ENCODE results near the gene GPC6.
A peak's percentile ranks its signal among the peaks of the same experiment; 100 is the strongest.

GPC6 gene

GRCh38 chr13:93714171-93714570 lies 487.6 kb downstream of the GPC6 start:
- Histone ChIP-seq H2BK120ac (ENCODE audit: low read depth, low read length) (no peak overlapping the region), H2AK5ac (ENCODE audit: low read length, severe bottlenecking) (no peak overlapping the region), H3K4ac (ENCODE audit: low read depth in 1 of 2, low read length in 2 of 2) (no peak overlapping the region), H3K23ac (ENCODE audit: low read length in 2 of 2) (no peak overlapping the region), H3K27ac (ENCODE audit: low read length, poor library complexity, severe bottlenecking) (no peak overlapping the region), H3K79me1 (replicated peaks; ENCODE audit: low read length, poor library complexity, severe bottlenecking) (no peaks in the 10 kb centered on the region), H4K8ac (ENCODE audit: low read length) (no peak overlapping the region), H2BK12ac (ENCODE audit: low read length in 2 of 2) (no peak overlapping the region), H3K9ac (ENCODE audit: low read length) (no peak overlapping the region), H2AFZ (ENCODE audit: low read depth, low read length) (no peak overlapping the region), H3K4me1 (ENCODE audit: control insufficient read depth, insufficient read depth, low read depth, low read length) (no peaks in the 10 kb centered on the region), H3K36me3 (ENCODE audit: control insufficient read depth in 1 of 2, insufficient read depth in 2 of 2, low read depth in 1 of 2, low read length in 2 of 2) (no peaks in the 10 kb centered on the region), H3K27me3 (ENCODE audit: control insufficient read depth in 1 of 2, insufficient read depth in 1 of 2, low read length in 2 of 2) (no peaks in the 10 kb centered on the region), H3K9me3 (ENCODE audit: control insufficient read depth, low read length) (peaks cover 15% of the 10 kb centered on the region), H2BK5ac (ENCODE audit: low read depth, low read length, poor library complexity, severe bottlenecking) (no peak overlapping the region), H3K4me3 (ENCODE audit: insufficient read depth in 1 of 2, low read depth in 1 of 2, low read length in 2 of 2) (no peak overlapping the region), H3K14ac (ENCODE audit: low read length in 2 of 2) (no peak overlapping the region), H3K4me2 (ENCODE audit: low read length, poor library complexity, severe bottlenecking) (no peak overlapping the region), H4K91ac (ENCODE audit: low read length) (no peak overlapping the region), H2BK15ac (ENCODE audit: low read depth, poor library complexity, severe bottlenecking) (no peak overlapping the region), H3K18ac (ENCODE audit: low read depth in 1 of 2, low read length in 2 of 2) (no peak overlapping the region)
- no peak for DNase-seq

- no peak overlapping the region for H3K4ac ChIP-seq (ENCODE audit: low read depth in 1 of 2, low read length in 2 of 2)
- H3K23ac ChIP-seq (ENCODE audit: low read length in 2 of 2), result no peak overlapping the region
- no peaks in the 10 kb centered on the region for H3K36me3 ChIP-seq (ENCODE audit: control insufficient read depth in 1 of 2, insufficient read depth in 2 of 2, low read depth in 1 of 2, low read length in 2 of 2)
- no peak overlapping the region for H3K27ac ChIP-seq (ENCODE audit: low read length, poor library complexity, severe bottlenecking)
- H2BK15ac ChIP-seq (ENCODE audit: low read depth, poor library complexity, severe bottlenecking), result no peak overlapping the region
- H2AK5ac ChIP-seq (ENCODE audit: low read length, severe bottlenecking), result no peak overlapping the region
- H3K4me3 ChIP-seq (ENCODE audit: insufficient read depth in 1 of 2, low read depth in 1 of 2, low read length in 2 of 2), result no peak overlapping the region
- H4K8ac ChIP-seq (ENCODE audit: low read length), result no peak overlapping the region
- H3K9ac ChIP-seq (ENCODE audit: low read length), result no peak overlapping the region
- peak; percentile 72 for DNase-seq
- H2BK120ac ChIP-seq (ENCODE audit: low read depth, low read length), result no peak overlapping the region
- no peaks in the 10 kb centered on the region for H3K79me1 ChIP-seq (replicated peaks; ENCODE audit: low read length, poor library complexity, severe bottlenecking)
- no peak overlapping the region for H2BK12ac ChIP-seq (ENCODE audit: low read length in 2 of 2)
- no peak overlapping the region for H3K4me2 ChIP-seq (ENCODE audit: low read length, poor library complexity, severe bottlenecking)
- no peaks in the 10 kb centered on the region for H3K4me1 ChIP-seq (ENCODE audit: control insufficient read depth, insufficient read depth, low read depth, low read length)
- no peak overlapping the region for H3K14ac ChIP-seq (ENCODE audit: low read length in 2 of 2)
- no peak overlapping the region for H2BK5ac ChIP-seq (ENCODE audit: low read depth, low read length, poor library complexity, severe bottlenecking)
- H3K18ac ChIP-seq (ENCODE audit: low read depth in 1 of 2, low read length in 2 of 2), result no peak overlapping the region
- H3K27me3 ChIP-seq (ENCODE audit: control insufficient read depth in 1 of 2, insufficient read depth in 1 of 2, low read length in 2 of 2), result no peaks in the 10 kb centered on the region
- H3K9me3 ChIP-seq (ENCODE audit: control insufficient read depth, low read length), result peaks cover 15% of the 10 kb centered on the region
- H2AFZ ChIP-seq (ENCODE audit: low read depth, low read length), result no peak overlapping the region
- WGBS, result no CpG with 5 or more reads among the region's 4 CpGs
- H4K91ac ChIP-seq (ENCODE audit: low read length), result no peak overlapping the region
Measured at GRCh38 chr13:93715866-93716265, 489.3 kb downstream of the GPC6 start.

DNA sequence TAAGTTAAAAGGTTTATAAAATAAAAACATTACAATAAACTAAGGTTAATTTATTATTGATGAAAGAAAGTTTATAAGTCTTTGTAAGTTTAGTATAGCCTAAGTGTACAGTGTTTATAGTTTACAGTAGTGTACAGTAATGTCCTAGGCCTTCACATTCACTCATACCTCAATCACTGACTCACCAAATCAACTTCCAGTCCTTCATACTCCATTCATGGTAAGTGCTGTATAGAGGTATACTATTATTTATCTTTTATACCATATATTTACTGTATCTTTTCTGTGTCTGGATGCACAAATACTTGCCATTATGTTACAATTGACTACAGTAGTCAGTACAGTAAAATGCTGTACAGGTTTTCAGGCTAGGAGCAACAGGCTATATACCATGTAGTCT lies 490.0 kb downstream of the GPC6 start:
- peaks cover 15% of the 10 kb centered on the region for H3K9me3 ChIP-seq (ENCODE audit: control insufficient read depth, low read length)
- H3K4me1 ChIP-seq (ENCODE audit: control insufficient read depth, insufficient read depth, low read depth, low read length), result no peaks in the 10 kb centered on the region
- no peak overlapping the region for H3K9ac ChIP-seq (ENCODE audit: low read length)
- no peak overlapping the region for H2BK15ac ChIP-seq (ENCODE audit: low read depth, poor library complexity, severe bottlenecking)
- H2AK5ac ChIP-seq (ENCODE audit: low read length, severe bottlenecking), result no peak overlapping the region
- no peaks in the 10 kb centered on the region for H3K36me3 ChIP-seq (ENCODE audit: control insufficient read depth in 1 of 2, insufficient read depth in 2 of 2, low read depth in 1 of 2, low read length in 2 of 2)
- H3K4ac ChIP-seq (ENCODE audit: low read depth in 1 of 2, low read length in 2 of 2), result no peak overlapping the region
- no peak overlapping the region for H3K4me2 ChIP-seq (ENCODE audit: low read length, poor library complexity, severe bottlenecking)
- no peak overlapping the region for H4K8ac ChIP-seq (ENCODE audit: low read length)
- no peak overlapping the region for H3K27ac ChIP-seq (ENCODE audit: low read length, poor library complexity, severe bottlenecking)
- no peak overlapping the region for H2AFZ ChIP-seq (ENCODE audit: low read depth, low read length)
- DNase-seq, result no peak
- H4K91ac ChIP-seq (ENCODE audit: low read length), result no peak overlapping the region
- no peaks in the 10 kb centered on the region for H3K27me3 ChIP-seq (ENCODE audit: control insufficient read depth in 1 of 2, insufficient read depth in 1 of 2, low read length in 2 of 2)
- H3K23ac ChIP-seq (ENCODE audit: low read length in 2 of 2), result no peak overlapping the region
- no peak overlapping the region for H2BK12ac ChIP-seq (ENCODE audit: low read length in 2 of 2)
- H3K4me3 ChIP-seq (ENCODE audit: insufficient read depth in 1 of 2, low read depth in 1 of 2, low read length in 2 of 2), result no peak overlapping the region
- H2BK5ac ChIP-seq (ENCODE audit: low read depth, low read length, poor library complexity, severe bottlenecking), result no peak overlapping the region
- no peaks in the 10 kb centered on the region for H3K79me1 ChIP-seq (replicated peaks; ENCODE audit: low read length, poor library complexity, severe bottlenecking)
- no peak overlapping the region for H3K18ac ChIP-seq (ENCODE audit: low read depth in 1 of 2, low read length in 2 of 2)
- no peak overlapping the region for H2BK120ac ChIP-seq (ENCODE audit: low read depth, low read length)
- H3K14ac ChIP-seq (ENCODE audit: low read length in 2 of 2), result no peak overlapping the region

DNA sequence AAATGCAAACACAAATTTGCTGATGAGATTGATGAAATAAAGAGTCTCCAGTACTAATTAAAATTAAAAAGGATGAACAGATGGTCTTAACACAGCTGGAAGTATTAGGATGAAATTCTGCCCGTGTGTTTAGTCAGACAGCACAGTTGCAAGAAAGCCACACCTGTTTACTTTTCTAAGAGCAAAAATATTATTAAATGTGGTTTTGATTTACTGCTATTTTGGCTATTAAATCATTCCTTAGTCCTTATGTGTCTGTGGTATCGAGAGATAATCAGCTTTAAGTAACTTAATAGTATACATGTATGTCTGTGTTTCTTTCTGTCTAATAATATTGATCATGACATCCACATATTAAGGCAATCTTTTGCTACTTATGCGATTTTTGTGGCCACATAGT lies 494.9 kb downstream of the GPC6 start:
- no peaks in the 10 kb centered on the region for H3K9me3 ChIP-seq (ENCODE audit: control insufficient read depth, low read length)
- H2BK12ac ChIP-seq (ENCODE audit: low read length in 2 of 2), result no peak overlapping the region
- no peak overlapping the region for H3K27ac ChIP-seq (ENCODE audit: low read length, poor library complexity, severe bottlenecking)
- no peak overlapping the region for H2BK5ac ChIP-seq (ENCODE audit: low read depth, low read length, poor library complexity, severe bottlenecking)
- no peak overlapping the region for H3K9ac ChIP-seq (ENCODE audit: low read length)
- no peak overlapping the region for H2AK5ac ChIP-seq (ENCODE audit: low read length, severe bottlenecking)
- peaks cover 4% of the 10 kb centered on the region for H3K79me1 ChIP-seq (replicated peaks; ENCODE audit: low read length, poor library complexity, severe bottlenecking)
- WGBS, result 100% methylated on average over 1 of the region's 3 CpGs
- H2AFZ ChIP-seq (ENCODE audit: low read depth, low read length), result no peak overlapping the region
- no peak overlapping the region for H4K8ac ChIP-seq (ENCODE audit: low read length)
- no peak overlapping the region for H2BK120ac ChIP-seq (ENCODE audit: low read depth, low read length)
- no peak for DNase-seq
- no peak overlapping the region for H4K91ac ChIP-seq (ENCODE audit: low read length)
- no peak overlapping the region for H2BK15ac ChIP-seq (ENCODE audit: low read depth, poor library complexity, severe bottlenecking)
- H3K36me3 ChIP-seq (ENCODE audit: control insufficient read depth in 1 of 2, insufficient read depth in 2 of 2, low read depth in 1 of 2, low read length in 2 of 2), result no peaks in the 10 kb centered on the region
- H3K4me3 ChIP-seq (ENCODE audit: insufficient read depth in 1 of 2, low read depth in 1 of 2, low read length in 2 of 2), result no peak overlapping the region
- H3K27me3 ChIP-seq (ENCODE audit: control insufficient read depth in 1 of 2, insufficient read depth in 1 of 2, low read length in 2 of 2), result no peaks in the 10 kb centered on the region
- no peak overlapping the region for H3K18ac ChIP-seq (ENCODE audit: low read depth in 1 of 2, low read length in 2 of 2)
- H3K4me1 ChIP-seq (ENCODE audit: control insufficient read depth, insufficient read depth, low read depth, low read length), result no peaks in the 10 kb centered on the region
- no peak overlapping the region for H3K4ac ChIP-seq (ENCODE audit: low read depth in 1 of 2, low read length in 2 of 2)
- H3K4me2 ChIP-seq (ENCODE audit: low read length, poor library complexity, severe bottlenecking), result no peak overlapping the region
- H3K23ac ChIP-seq (ENCODE audit: low read length in 2 of 2), result no peak overlapping the region
- no peak overlapping the region for H3K14ac ChIP-seq (ENCODE audit: low read length in 2 of 2)

All from mesenchymal stem cell (in vitro differentiated cells and primary cell).